ENCODE results near the gene EEF1AKMT4. TPM values are rescaled to one million over a fixed set of nuclear protein-coding genes. Genes with fewer than 3 reads are reported as not detected.

The EEF1AKMT4 gene
- total RNA-seq, 1 donor from 2014 or later = 3.6 TPM

DNA sequence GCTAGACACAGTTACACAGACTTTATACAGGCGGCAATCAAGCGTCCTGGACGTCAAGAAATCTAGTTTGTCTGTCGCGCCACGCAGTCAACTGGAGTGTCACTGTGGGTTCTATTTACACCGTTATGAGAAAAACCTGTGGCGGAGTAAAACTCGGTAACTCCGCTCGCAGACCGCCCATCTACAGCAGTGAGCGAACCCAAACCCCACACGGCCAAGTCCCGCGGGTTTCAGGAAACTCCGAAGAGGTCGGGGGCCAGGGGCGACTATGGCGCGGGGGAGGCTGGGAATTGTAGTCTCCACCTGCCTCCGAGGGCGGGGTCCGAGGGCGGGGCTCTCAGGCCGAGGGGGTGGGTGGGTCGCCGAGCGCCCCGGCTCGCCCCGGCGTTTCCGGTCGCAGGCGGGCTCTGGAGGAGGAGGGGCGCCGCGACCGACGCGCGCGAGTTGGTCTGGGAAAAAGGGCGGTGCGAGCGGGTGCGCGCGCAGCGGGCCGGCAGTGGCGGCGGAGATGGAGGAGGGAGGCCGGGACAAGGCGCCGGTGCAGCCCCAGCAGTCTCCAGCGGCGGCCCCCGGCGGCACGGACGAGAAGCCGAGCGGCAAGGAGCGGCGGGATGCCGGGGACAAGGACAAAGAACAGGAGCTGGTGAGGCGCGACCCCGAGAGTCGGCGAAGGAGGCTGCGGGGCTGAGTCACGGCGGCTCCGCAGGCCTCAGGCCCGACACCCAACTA, 49.5 kb downstream of the EEF1AKMT4 start, which contains the start of gene PSMD2:
Gene PSMD2 (plus strand): TSS at position 483 of the 729 bp plus-strand sequence. CDS start 26 bp downstream, at position 509.
- peak; percentile 97 for DNase-seq (ENCODE audit: low read depth)

DNA sequence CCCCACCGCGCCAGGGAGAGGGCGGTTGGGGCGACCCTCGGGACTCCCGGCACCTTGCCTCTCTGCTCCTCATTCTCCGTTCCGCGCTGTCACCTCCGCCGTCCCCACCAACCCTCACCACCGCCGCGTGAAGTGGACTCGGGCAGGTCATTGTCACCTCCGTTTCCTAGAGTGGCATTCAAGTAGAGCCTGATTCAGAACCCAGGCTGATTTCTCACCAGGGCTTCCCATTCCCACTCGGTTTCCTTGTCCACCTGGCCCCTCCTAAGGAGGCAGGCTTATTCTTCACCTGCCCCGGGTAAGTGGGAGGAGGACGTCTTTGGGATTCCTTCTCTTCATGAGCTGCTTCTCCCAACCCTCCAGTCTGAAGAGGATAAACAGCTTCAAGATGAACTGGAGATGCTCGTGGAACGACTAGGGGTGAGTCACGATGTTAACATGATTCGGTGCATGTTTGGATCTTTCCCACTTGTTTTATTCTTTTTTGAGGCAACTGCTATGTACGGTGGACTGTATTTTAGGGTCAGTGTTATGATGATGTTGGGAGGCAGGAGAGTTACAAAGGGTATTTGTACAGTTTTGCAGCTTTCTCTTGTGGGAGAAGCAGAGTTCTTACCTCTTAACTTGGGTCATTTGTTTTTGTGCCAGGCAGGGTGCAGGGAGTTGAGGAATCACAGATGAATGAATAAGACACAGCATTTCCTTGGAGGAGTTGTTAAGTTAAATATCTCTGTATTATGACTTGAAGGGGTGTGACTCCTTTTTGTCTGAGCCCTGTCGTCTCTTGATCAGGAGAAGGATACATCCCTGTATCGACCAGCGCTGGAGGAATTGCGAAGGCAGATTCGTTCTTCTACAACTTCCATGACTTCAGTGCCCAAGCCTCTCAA, 50.3 kb downstream of the EEF1AKMT4 start:
- no peak for DNase-seq (ENCODE audit: low read depth)

DNA sequence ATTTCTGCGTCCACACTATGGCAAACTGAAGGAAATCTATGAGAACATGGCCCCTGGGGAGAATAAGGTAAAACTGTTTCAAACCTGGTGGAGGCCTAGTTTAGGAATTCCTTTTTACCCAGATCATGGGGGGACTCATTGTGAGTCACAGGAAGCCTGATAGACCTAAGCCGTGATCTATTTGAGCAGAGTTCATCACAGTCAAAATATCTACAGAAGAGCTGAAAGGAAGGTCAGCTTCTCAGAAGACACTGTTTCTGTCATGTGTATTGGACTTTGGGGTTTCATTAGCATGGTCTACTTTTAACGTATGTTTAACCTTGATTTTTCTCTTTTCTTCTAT, 50.9 kb downstream of the EEF1AKMT4 start:
- DNase-seq (ENCODE audit: low read depth) = no peak

GRCh38 chr3:184305577-184305976, 56.1 kb downstream of the EEF1AKMT4 start:
- no peak for DNase-seq (ENCODE audit: low read depth)

DNA sequence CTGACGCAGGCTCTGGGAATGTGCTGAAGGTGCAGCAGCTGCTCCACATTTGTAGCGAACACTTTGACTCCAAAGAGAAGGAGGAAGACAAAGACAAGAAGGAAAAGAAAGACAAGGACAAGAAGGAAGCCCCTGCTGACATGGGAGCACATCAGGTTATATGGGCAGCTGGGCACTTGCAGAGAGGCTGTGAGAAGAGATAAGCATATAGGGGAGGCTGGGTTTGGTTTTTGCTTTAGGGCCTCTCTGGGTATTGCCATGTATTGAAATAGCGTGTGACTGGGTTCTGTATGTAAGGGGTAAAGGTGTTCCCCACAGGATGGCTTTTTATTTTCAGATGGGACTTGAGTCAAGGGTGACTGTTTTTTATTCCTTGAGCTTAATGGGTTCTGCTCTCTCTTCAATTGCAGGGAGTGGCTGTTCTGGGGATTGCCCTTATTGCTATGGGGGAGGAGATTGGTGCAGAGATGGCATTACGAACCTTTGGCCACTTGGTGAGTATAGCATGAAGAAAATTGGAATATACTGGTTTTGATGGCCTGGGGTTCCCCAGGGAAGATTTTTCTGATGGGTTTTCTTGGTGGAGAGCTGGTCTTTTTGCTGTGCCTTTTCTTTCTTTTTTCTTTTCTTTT, 57.0 kb downstream of the EEF1AKMT4 start:
- DNase-seq (ENCODE audit: low read depth) = no peak

- no peak for DNase-seq (ENCODE audit: low read depth)
Observed at GRCh38 chr3:184307915-184308314, 58.4 kb downstream of the EEF1AKMT4 start.

MicroRNAs encoded within 50 kb of the gene (microRNA counts, 767-probe panel; counts per million panel counts)
- microRNA hsa-miR-1224-3p = not detected
- not detected for microRNA hsa-miR-1224-5p

Small RNA genes lying within 50 kb of the gene (microRNA-seq; reads per million reads assigned to microRNA genes)
- not detected for gene MIR1224

Other genes starting within 250 kb of the EEF1AKMT4 start
- 15.5 and 16.7 TPM in 2 replicates for gene ABCC5, start 231.8 kb upstream of the EEF1AKMT4 start, total RNA-seq
- not detected in 2 replicates for gene HTR3D, start 217.9 kb upstream of the EEF1AKMT4 start, total RNA-seq
- gene HTR3C, start 196.6 kb upstream of the EEF1AKMT4 start, total RNA-seq = not detected in 2 replicates
- 3.1 and 7.1 TPM in 2 replicates for gene HTR3E, start 152.6 kb upstream of the EEF1AKMT4 start, total RNA-seq
- 53.7 and 54.3 TPM in 2 replicates for gene EIF2B5, start 114.3 kb upstream of the EEF1AKMT4 start, total RNA-seq
- gene DVL3, start 94.3 kb upstream of the EEF1AKMT4 start, total RNA-seq = 119 and 139 TPM in 2 replicates
- gene AP2M1, start 74.8 kb upstream of the EEF1AKMT4 start, total RNA-seq = 329 and 375 TPM in 2 replicates
- gene ABCF3, start 63.5 kb upstream of the EEF1AKMT4 start, total RNA-seq = 50.1 and 52.8 TPM in 2 replicates
- gene VWA5B2, start 20.1 kb upstream of the EEF1AKMT4 start, total RNA-seq = not detected in 2 replicates
- 55.0 and 77.6 TPM in 2 replicates for gene ALG3, start 710 bp upstream of the EEF1AKMT4 start, total RNA-seq
- gene CAMK2N2, start 11.9 kb downstream of the EEF1AKMT4 start, total RNA-seq = not detected in 2 replicates
- not detected in 2 replicates for gene ECE2, start 26.4 kb downstream of the EEF1AKMT4 start, total RNA-seq
- 480 and 540 TPM in 2 replicates for gene PSMD2, start 49.6 kb downstream of the EEF1AKMT4 start, total RNA-seq
- 358 and 371 TPM in 2 replicates for gene EIF4G1, start 64.9 kb downstream of the EEF1AKMT4 start, total RNA-seq
- 14.2 and 15.5 TPM in 2 replicates for gene FAM131A, start 87.9 kb downstream of the EEF1AKMT4 start, total RNA-seq
- gene CLCN2, start 111.9 kb downstream of the EEF1AKMT4 start, total RNA-seq = 1.8 and 3.4 TPM in 2 replicates
- gene POLR2H, start 112.0 kb downstream of the EEF1AKMT4 start, total RNA-seq = 77.1 and 87.4 TPM in 2 replicates
- 0.16 TPM in 1 of 2 replicates, not detected in the other for gene THPO, start 128.5 kb downstream of the EEF1AKMT4 start, total RNA-seq
- 8.4 and 18.8 TPM in 2 replicates for gene CHRD, start 130.4 kb downstream of the EEF1AKMT4 start, total RNA-seq